A673 (cell line): ENCODE data around the gene SLC5A9. TPM values are rescaled to one million over a fixed set of nuclear protein-coding genes. Genes with fewer than 3 reads are reported as not detected.

Experiments
- BruUV-seq: library from RNA; stranded (reverse); fragments of 400-500 nt; replicated peaks from 2 replicates; lab custom pipeline; 2021; lab: Mats Ljungman, UMichigan
- CTCF ChIA-PET: fragments of 300-600 bp; sonication (Branson Sonifier 250); formaldehyde crosslinking; loops from one replicate; lab custom pipeline; 2022; ENCODE audit warnings: antibody characterized with exemption; lab: Charles Lee
- POLR2A ChIA-PET: fragments of 300-600 bp; sonication (Branson Sonifier 250); formaldehyde crosslinking; loops from one replicate; lab custom pipeline; 2022; ENCODE audit warnings: antibody characterized with exemption; ENCODE audit not compliant: low non-redundant PET; lab: Charles Lee
- DNase-seq: peaks from one replicate; pipeline ENCODE4 v3.0.0-alpha.2; 2015; ENCODE audit warnings: low spot score
- H3K27ac ChIP-seq: fragments of 200-600 bp; sonication (generic); 2 replicates; pipeline ENCODE4 v1.5.1; 2016; ENCODE audit warnings: mixed run types, low read depth, mild to moderate bottlenecking, mixed read lengths, antibody characterized with exemption, low read length; ENCODE audit not compliant: poor library complexity, severe bottlenecking
- H3K27me3 ChIP-seq: fragments of 200-600 bp; sonication (generic); replicated peaks from 2 replicates; pipeline ENCODE4 v1.6.1; 2017; ENCODE audit warnings: mixed run types, low read depth, mild to moderate bottlenecking, mixed read lengths, antibody characterized with exemption, low read length; ENCODE audit not compliant: insufficient read depth, poor library complexity
- H3K36me3 ChIP-seq: fragments of 200-600 bp; sonication (generic); 2 replicates; pipeline ENCODE4 v1.6.1; 2016; ENCODE audit warnings: mixed run types, mild to moderate bottlenecking, mixed read lengths, antibody characterized with exemption, low read length; ENCODE audit not compliant: insufficient read depth, poor library complexity, severe bottlenecking
- H3K4me1 ChIP-seq: fragments of 200-600 bp; sonication (generic); 2 replicates; pipeline ENCODE4 v1.6.1; 2017; ENCODE audit warnings: mixed run types, mild to moderate bottlenecking, mixed read lengths, antibody characterized with exemption, low read length; ENCODE audit not compliant: insufficient read depth, poor library complexity, severe bottlenecking
- H3K4me3 ChIP-seq: fragments of 200-600 bp; sonication (generic); 2 replicates; pipeline ENCODE4 v1.5.1; 2016; ENCODE audit warnings: low read depth, mixed run types, mild to moderate bottlenecking, mixed read lengths, low read length; ENCODE audit not compliant: poor library complexity, severe bottlenecking
- H3K9me3 ChIP-seq: fragments of 200-600 bp; sonication (generic); 2 replicates; pipeline ENCODE4 v1.6.1; 2016; ENCODE audit warnings: mixed run types, low read depth, mild to moderate bottlenecking, mixed read lengths, antibody characterized with exemption, low read length; ENCODE audit not compliant: poor library complexity, severe bottlenecking
- EZH2 ChIP-seq: fragments of 200-600 bp; sonication (generic); IDR thresholded peaks from 2 replicates; pipeline ENCODE4 v1.6.1; 2017; ENCODE audit warnings: borderline replicate concordance, low read depth, mild to moderate bottlenecking, mixed read lengths, antibody characterized with exemption, low read length; ENCODE audit not compliant: poor library complexity, severe bottlenecking
- intact Hi-C: fragments of 100-400 bp; cut with micrococcal nuclease; formaldehyde crosslinking; loops from one replicate; pipeline ENCODE4 v1.10.0; 2022; ENCODE audit not compliant: unreplicated experiment
- total RNA-seq: library from RNA; stranded (reverse); gene quantifications from 2 replicates; pipeline ENCODE4 v1.2.3, GENCODE V29; 2021
- TF ChIP-seq, protein P1 (sequence below): fragments of 300-800, 200-600 bp; sonication (generic); conservative IDR thresholded peaks from 2 replicates; pipeline ENCODE4 v1.5.1; 2017; ENCODE audit warnings: low read depth, mild to moderate bottlenecking, antibody characterized with exemption, low read length, moderate library complexity, mixed read lengths

The SLC5A9 gene
- total RNA-seq, 1 experiment from 2014 or later, result not detected

DNA sequence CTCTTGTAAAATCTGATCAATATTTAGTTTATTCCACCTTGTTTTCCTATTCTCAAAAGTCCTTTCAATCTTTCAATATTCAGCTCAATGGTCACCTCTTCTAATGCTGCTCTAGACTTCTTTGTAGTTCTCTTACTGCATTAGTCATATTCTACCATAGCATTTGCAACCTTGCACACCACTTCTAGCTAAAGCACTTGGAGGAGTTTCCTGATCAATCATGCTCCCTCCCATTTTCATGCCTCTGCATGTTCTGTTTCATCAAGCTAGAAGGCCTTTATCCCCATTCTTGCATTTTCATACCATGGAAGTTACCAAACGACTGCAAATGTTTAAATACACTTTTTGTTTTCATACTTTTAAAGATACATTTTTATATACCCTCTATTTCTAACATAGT, 72.1 kb downstream of the SLC5A9 start:
- H3K36me3 ChIP-seq, result no peaks in the 10 kb centered on the region
- peaks cover 3% of the 10 kb centered on the region for H3K27me3 ChIP-seq
- no peaks in the 10 kb centered on the region for H3K4me1 ChIP-seq
- no peaks in the 10 kb centered on the region for H3K9me3 ChIP-seq
- no peak overlapping the region for H3K27ac ChIP-seq
- H3K4me3 ChIP-seq, result no peak overlapping the region
- DNase-seq, result no peak
- CTCF ChIA-PET, result no interaction called here
- intact Hi-C loops, result no loop called here
- no TSS peak for BruUV-seq
- POLR2A ChIA-PET, result no interaction called here
- no peak for TF ChIP-seq EZH2
- TF ChIP-seq, protein P1, sequence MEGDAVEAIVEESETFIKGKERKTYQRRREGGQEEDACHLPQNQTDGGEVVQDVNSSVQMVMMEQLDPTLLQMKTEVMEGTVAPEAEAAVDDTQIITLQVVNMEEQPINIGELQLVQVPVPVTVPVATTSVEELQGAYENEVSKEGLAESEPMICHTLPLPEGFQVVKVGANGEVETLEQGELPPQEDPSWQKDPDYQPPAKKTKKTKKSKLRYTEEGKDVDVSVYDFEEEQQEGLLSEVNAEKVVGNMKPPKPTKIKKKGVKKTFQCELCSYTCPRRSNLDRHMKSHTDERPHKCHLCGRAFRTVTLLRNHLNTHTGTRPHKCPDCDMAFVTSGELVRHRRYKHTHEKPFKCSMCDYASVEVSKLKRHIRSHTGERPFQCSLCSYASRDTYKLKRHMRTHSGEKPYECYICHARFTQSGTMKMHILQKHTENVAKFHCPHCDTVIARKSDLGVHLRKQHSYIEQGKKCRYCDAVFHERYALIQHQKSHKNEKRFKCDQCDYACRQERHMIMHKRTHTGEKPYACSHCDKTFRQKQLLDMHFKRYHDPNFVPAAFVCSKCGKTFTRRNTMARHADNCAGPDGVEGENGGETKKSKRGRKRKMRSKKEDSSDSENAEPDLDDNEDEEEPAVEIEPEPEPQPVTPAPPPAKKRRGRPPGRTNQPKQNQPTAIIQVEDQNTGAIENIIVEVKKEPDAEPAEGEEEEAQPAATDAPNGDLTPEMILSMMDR, result no peak

Other genes starting within 250 kb of the SLC5A9 start
- gene TRABD2B, start 225.3 kb upstream of the SLC5A9 start, total RNA-seq, result not detected in 2 replicates
- 2.7 and 8.6 TPM in 2 replicates for gene SPATA6, start 249.5 kb downstream of the SLC5A9 start, total RNA-seq